Activated naive CD8-positive, alpha-beta T cell treated with anti-CD3 and anti-CD28 coated beads for 36 hours (primary cell): ENCODE data around the gene P2RY14. TPM values are rescaled to one million over a fixed set of nuclear protein-coding genes. Genes with fewer than 3 reads are reported as not detected.

Experiments
- DNase-seq: peaks from one replicate; pipeline ENCODE4 v3.0.0; 2021
- H3K27ac Mint-ChIP-seq: one replicate; pipeline ENCODE4 v1.8.0; 2022; ENCODE audit warnings: mild to moderate bottlenecking, moderate library complexity, mixed read lengths
- H3K27me3 Mint-ChIP-seq: one replicate; pipeline ENCODE4 v1.8.0; 2022; ENCODE audit warnings: mild to moderate bottlenecking, mixed read lengths
- H3K36me3 Mint-ChIP-seq: one replicate; pipeline ENCODE4 v1.8.0; 2021; ENCODE audit warnings: mild to moderate bottlenecking, mixed read lengths
- H3K4me1 Mint-ChIP-seq: one replicate; pipeline ENCODE4 v1.8.0; 2021; ENCODE audit warnings: mixed read lengths
- H3K4me3 Mint-ChIP-seq: one replicate; pipeline ENCODE4 v1.8.0; 2022; ENCODE audit warnings: mild to moderate bottlenecking, moderate library complexity, mixed read lengths
- H3K9me3 Mint-ChIP-seq: one replicate; pipeline ENCODE4 v1.8.0; 2022; ENCODE audit warnings: mixed read lengths
- total RNA-seq, 2 experiments: library from RNA; stranded (reverse); gene quantifications; one replicate each; pipeline ENCODE4 v1.2.3, GENCODE V29; 2021

P2RY14 gene
- total RNA-seq: 1 to 10 TPM; 1.5 to 2.5 TPM

DNA sequence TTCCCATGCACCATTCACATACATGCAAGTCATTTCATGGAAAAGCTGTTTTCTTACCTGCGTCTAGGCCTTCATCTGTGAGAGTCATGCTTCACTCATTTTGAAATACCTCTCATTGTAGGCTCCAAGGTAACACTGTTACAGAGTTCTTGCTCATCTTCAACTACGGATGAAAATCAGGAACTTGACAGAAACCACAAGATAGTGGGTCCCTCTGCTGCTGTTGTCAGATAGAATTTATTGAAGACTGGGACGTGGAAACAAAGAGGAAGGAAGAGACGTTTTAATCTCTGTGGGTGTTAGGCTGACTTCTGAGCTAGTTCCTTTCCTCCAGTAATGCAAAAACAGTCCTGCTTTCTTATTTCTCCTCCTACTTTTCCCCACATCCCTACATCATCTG, at the start of gene P2RY14:
P2RY14 (minus strand) TSS at position 313 of the 400 bp plus-strand sequence. CDS start 64,226 bp downstream, outside the sequence.
- H3K4me1 Mint-ChIP-seq: peaks cover 61% of the 10 kb centered on the region
- DNase-seq: no peak

DNA sequence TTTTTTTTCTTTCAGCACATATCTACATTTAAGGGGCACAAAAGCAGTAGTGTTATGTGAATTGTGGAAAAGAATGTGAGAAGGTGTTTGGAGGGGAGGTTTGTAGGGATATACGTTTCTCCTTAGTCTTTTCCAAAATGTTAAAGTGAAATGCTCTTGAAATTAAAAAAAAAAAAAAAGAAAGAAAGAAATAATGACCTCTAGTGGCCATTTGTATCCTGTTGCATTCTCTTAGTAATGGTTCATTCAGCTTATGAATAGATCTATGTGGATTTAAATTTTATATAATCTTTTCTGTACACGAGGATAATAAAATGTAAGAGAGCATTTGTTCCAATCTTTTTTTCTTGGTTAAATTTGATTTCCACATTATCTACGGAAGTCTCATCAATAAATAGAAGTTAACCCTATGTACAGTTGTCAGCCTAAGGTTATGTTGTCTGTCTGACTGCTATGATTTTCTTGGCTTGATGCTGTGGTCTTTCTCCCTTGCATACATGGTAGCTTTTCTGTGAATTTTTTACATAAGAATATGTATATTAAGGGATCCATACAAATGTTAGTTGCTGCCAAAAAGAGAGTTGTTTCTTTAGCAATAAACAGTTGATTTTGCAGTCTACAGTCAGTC, 49.3 kb upstream of the P2RY14 start:
- Mint-ChIP-seq H3K36me3 (no peaks in the 10 kb centered on the region), H3K27me3 (peaks cover 18% of the 10 kb centered on the region), H3K4me3 (no peak overlapping the region), H3K4me1 (peaks cover 7% of the 10 kb centered on the region), H3K9me3 (no peaks in the 10 kb centered on the region), H3K27ac (no peak overlapping the region)
- no peak for DNase-seq

More for the DNA sequence above, at the start of gene P2RY14:
- Mint-ChIP-seq H3K36me3 (peaks cover 7% of the 10 kb centered on the region), H3K4me3 (peak within 1 kb of the TSS; percentile 55), H3K27ac (peak within 1 kb of the TSS; percentile 83), H3K9me3 (no peaks in the 10 kb centered on the region), H3K27me3 (no peaks in the 10 kb centered on the region)

DNA sequence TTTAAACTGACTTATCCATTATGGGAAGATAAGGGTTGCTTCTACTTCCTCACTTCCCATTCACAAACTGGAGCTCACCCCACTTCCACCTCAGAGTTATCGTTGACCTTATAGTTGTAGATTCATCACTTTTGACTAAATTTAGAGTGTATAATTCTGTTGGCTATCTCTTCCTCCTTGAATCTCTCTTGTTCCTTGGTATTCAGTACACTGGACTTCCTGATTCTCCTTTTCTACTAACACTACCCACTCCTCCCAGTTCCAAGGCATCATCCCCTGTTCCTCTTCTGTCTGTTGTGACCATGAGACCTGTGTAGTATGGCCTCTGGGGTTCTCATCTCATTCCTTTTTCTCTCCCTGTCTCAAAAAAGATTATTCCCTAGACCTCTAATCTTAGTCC, 44.2 kb upstream of the P2RY14 start:
- no peaks in the 10 kb centered on the region for H3K9me3 Mint-ChIP-seq
- peaks cover 6% of the 10 kb centered on the region for H3K27me3 Mint-ChIP-seq
- H3K4me1 Mint-ChIP-seq: peaks cover 5% of the 10 kb centered on the region
- H3K4me3 Mint-ChIP-seq: no peak overlapping the region
- no peaks in the 10 kb centered on the region for H3K36me3 Mint-ChIP-seq
- H3K27ac Mint-ChIP-seq: no peak overlapping the region
- DNase-seq: no peak

DNA sequence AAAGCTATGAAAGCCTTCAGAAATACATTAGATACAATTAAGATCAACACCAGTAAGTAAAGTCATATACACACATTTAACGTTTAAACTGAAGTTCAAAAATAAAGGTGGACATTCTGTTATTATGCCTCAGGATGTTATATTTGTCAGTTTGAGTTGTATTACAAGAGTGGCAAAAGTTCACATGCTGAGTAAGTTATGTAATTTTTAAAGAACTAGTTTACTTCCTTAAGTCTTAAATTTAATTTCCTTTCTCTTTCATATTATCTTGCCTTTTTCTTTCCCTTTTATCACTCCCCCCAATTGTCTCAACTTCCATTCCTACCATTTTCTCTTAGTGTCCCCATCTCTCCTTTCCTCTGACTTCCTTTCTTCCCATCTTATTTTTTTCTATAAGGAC, 43.2 kb upstream of the P2RY14 start:
- no peak overlapping the region for H3K27ac Mint-ChIP-seq
- H3K27me3 Mint-ChIP-seq: peaks cover 6% of the 10 kb centered on the region
- no peaks in the 10 kb centered on the region for H3K36me3 Mint-ChIP-seq
- H3K4me1 Mint-ChIP-seq: peaks cover 9% of the 10 kb centered on the region
- DNase-seq: no peak
- no peak overlapping the region for H3K4me3 Mint-ChIP-seq
- H3K9me3 Mint-ChIP-seq: no peaks in the 10 kb centered on the region

DNA sequence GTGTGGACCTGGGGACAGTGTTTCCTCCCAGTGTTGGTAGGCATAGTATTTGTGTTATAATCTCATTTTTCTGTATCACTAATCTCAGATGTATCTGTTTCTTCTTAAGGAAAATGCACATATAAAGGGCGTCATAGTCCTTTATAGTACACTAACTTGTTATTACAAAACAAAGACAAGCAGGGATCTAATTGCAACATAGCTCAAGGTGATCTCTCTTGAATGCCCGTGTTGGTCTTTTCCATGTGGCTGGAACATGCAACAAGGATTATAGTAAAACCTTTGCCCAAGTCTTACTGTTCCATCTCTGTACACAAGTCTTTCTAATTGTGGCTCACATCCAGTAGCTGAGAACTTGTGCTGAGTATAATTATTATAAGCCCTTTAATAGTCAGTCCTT, 41.8 kb upstream of the P2RY14 start:
- Mint-ChIP-seq H3K27ac (no peak overlapping the region), H3K4me3 (no peak overlapping the region), H3K27me3 (no peaks in the 10 kb centered on the region), H3K36me3 (no peaks in the 10 kb centered on the region), H3K4me1 (peaks cover 14% of the 10 kb centered on the region), H3K9me3 (no peaks in the 10 kb centered on the region)
- DNase-seq: no peak

DNA sequence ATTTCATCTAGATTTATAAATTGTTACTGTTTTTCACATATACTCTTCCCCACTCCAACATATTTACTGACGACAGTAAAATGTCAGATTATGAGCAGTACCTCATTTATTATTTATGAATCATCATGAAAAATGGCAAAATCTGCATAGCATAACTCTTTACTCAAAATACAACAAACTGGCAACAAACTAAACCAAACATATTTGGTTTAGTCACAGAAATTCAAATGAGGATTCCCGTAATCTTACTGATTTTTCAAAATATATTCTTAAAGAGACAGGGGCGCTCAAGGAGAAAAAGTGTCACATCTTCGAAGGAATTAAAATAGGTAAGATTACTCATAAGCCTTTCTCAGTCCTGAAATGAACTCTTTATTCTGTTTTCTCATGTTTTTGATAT, 41.3 kb upstream of the P2RY14 start:
- Mint-ChIP-seq H3K4me1 (peaks cover 14% of the 10 kb centered on the region), H3K27ac (no peak overlapping the region), H3K27me3 (no peaks in the 10 kb centered on the region), H3K36me3 (no peaks in the 10 kb centered on the region), H3K9me3 (no peaks in the 10 kb centered on the region), H3K4me3 (no peak overlapping the region)
- no peak for DNase-seq

DNA sequence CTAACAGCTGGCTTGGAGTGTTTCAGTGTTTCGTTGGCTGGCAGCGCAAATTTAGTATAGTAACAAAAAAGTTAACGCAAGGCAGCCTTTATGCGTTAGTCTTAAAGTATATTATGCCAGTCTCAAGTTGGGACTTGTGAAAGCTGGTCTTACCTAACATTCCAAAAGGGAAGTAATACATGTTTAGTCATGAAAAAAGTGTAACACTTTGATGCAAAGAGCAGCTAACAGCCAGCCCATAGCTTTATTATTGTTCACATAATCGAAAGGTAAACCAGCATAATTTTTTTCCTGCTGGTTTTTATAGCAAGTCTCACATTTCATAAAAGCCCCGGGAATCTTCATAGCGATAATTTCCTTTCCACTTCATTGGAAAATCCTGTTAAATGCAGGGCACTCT, 40.6 kb upstream of the P2RY14 start:
- H3K27ac Mint-ChIP-seq: no peak overlapping the region
- H3K27me3 Mint-ChIP-seq: no peaks in the 10 kb centered on the region
- H3K4me3 Mint-ChIP-seq: no peak overlapping the region
- no peaks in the 10 kb centered on the region for H3K36me3 Mint-ChIP-seq
- DNase-seq: no peak
- peaks cover 14% of the 10 kb centered on the region for H3K4me1 Mint-ChIP-seq
- no peaks in the 10 kb centered on the region for H3K9me3 Mint-ChIP-seq

DNA sequence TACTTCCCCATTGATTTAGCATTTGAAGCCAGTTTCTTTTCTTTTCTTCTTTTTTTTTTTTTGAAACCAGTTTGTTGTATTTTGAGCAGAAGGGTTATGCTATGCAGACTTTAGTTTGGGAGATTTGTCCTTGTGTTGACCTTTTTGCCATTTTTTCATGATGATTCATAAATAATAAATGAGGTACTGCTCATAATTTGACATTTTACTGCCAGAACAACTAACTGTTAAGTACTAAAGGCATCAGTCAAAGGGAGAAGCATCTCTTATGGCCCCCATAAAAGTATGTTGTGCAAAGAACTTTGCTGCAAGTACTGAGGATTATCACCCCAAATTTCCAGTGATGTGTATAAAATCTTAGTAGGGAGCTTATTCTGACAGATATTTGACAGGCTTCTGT, 40.0 kb upstream of the P2RY14 start:
- no peaks in the 10 kb centered on the region for H3K27me3 Mint-ChIP-seq
- no peak overlapping the region for H3K4me3 Mint-ChIP-seq
- peaks cover 14% of the 10 kb centered on the region for H3K4me1 Mint-ChIP-seq
- H3K9me3 Mint-ChIP-seq: no peaks in the 10 kb centered on the region
- no peak overlapping the region for H3K27ac Mint-ChIP-seq
- no peaks in the 10 kb centered on the region for H3K36me3 Mint-ChIP-seq
- DNase-seq: no peak

DNA sequence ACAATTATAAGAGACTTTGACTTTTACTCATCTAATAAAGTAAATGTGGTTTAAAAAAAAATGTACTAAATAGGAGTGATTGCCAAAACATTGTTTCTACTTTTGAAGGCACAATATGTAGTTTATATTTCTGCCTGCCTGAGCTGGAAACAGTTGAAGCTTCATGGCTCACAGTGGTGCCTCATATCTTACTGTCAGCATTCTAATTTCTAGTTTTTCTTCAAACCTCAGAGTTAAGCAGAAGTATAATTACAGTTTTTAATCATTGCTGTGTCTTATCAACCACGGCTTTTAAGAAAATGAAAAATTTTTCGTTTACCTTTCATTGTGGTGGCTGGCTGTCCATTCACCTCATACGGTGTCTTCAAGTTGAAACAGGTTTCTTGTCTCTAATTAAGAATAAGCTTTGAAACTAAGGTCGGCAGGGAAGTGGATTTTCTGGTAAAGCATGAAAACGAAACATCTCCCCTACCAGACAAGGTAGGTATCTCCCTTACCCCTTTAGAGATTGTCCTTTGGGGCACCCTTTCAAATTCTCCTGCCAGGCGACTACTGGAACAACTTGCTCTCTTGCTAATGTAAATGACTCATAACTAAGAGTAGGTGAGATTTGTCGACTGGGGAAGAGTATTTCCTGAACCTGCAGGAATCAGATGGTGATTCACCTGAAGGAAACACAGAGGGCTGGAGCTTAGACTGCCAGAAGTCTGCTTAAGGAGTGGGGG, 38.1 kb upstream of the P2RY14 start, which contains the start of gene GPR87:
GPR87 (minus strand) TSS at position 554 of the 725 bp plus-strand sequence. CDS start 16,720 bp downstream, outside the sequence.
- H3K4me3 Mint-ChIP-seq: no peak within 1 kb of the TSS
- no peak within 1 kb of the TSS for H3K27ac Mint-ChIP-seq
- H3K27me3 Mint-ChIP-seq: no peaks in the 10 kb centered on the region
- peak; percentile 4 for DNase-seq
- H3K4me1 Mint-ChIP-seq: peaks cover 11% of the 10 kb centered on the region
- H3K36me3 Mint-ChIP-seq: no peaks in the 10 kb centered on the region
- H3K9me3 Mint-ChIP-seq: no peaks in the 10 kb centered on the region

DNA sequence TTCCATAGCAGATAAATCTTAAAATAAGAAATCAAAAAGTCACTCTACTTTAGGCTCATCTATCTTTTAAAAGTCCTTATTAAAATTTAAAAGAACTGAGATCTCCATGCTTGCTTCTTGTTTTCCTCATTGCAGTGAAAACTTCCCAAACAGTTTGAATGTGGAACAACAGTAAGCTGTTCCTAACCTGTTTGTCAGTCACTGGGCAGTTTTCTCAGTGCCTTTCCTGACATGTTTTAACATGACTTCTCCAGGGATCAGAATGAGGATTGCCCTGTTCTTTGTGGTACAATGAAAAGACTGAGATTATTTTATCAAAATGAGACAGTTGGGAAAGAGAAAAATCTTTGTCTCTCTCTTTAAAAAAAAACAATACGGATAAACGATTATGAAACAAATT, 37.5 kb upstream of the P2RY14 start:
- H3K27me3 Mint-ChIP-seq: no peaks in the 10 kb centered on the region
- no peaks in the 10 kb centered on the region for H3K9me3 Mint-ChIP-seq
- H3K4me3 Mint-ChIP-seq: no peak overlapping the region
- no peak overlapping the region for H3K27ac Mint-ChIP-seq
- DNase-seq: no peak
- H3K36me3 Mint-ChIP-seq: no peaks in the 10 kb centered on the region
- H3K4me1 Mint-ChIP-seq: peaks cover 11% of the 10 kb centered on the region

DNA sequence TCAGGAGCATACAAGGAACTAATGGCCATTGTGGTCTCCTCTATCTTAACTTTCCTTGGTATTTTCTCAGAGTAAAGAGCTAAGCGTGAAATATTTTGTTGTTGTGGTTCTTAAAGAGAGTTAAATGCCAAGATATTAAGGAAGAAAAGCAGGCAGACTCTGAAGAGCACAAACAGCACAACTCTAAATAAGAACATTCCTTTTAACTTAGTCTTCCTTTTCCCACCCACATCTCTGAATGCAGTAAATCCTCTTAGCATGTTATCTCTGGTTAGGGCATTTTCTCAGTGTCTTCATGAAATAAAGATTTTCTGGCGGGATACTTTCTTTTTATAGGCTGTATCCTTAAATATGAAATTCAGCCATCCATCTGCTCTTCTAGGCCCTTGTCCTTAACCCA, 36.8 kb upstream of the P2RY14 start:
- Mint-ChIP-seq H3K36me3 (no peaks in the 10 kb centered on the region), H3K4me1 (peaks cover 11% of the 10 kb centered on the region), H3K4me3 (no peak overlapping the region), H3K27ac (no peak overlapping the region), H3K9me3 (no peaks in the 10 kb centered on the region), H3K27me3 (no peaks in the 10 kb centered on the region)
- DNase-seq: no peak

DNA sequence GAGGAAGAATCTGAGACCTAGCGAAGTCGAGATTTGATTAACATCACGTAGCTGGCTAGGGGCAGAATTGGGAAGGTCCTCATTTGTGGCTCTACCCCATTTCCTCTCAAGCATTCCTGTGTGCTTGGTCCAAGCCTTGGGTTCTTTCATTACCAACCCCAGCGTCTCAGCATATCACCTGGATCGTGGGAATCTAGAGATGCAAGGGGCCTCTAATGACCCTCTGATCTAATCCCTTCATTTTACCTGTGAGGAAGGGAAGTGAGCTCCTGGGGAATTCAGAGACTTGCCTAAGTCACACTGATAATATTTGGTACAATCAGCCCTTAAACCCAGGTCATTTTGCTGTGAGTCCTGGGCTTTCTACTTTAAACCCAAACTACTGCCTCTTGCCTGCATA, 36.3 kb upstream of the P2RY14 start:
- no peak for DNase-seq
- Mint-ChIP-seq H3K4me1 (peaks cover 11% of the 10 kb centered on the region), H3K36me3 (no peaks in the 10 kb centered on the region), H3K4me3 (no peak overlapping the region), H3K9me3 (no peaks in the 10 kb centered on the region), H3K27ac (no peak overlapping the region), H3K27me3 (no peaks in the 10 kb centered on the region)

DNA sequence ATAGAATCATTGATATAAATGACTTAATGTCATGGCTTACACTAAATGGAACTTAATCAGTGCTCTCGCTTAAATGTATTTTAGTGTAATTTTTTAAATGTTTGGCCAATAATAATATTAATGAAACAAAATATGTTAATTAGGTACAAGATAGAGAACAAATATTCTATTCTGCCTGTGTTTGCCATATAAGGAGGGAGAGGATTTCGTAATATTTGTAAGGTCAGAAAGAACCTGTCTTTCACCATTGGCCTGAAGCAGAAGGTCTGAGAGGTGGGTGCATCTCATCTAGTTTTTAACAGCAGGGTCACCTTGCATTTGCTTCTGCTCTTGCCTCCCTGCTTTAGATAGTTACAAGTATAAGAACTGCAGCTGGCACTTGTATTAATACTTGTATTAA, 35.8 kb upstream of the P2RY14 start:
- H3K27me3 Mint-ChIP-seq: no peaks in the 10 kb centered on the region
- H3K4me3 Mint-ChIP-seq: no peak overlapping the region
- H3K4me1 Mint-ChIP-seq: peaks cover 11% of the 10 kb centered on the region
- no peak for DNase-seq
- H3K27ac Mint-ChIP-seq: no peak overlapping the region
- H3K9me3 Mint-ChIP-seq: no peaks in the 10 kb centered on the region
- no peaks in the 10 kb centered on the region for H3K36me3 Mint-ChIP-seq

DNA sequence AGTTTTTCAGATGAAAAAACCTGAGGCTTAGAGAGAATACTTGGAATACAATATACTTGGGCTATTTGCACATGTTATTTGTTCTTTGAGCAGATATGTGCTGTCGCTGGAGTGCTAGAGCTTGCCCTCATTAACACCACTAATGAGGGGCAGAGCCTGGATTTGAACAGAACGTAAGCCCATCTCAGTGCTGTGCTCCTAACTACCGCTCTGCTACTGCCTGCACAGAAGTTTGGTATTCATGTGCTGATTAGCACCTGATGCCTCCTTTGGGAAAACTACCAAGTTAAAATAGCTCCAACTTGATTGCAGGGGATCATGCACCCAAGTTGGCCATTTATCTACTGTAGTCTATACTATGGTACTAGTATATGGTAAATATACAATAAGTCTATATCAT, 34.6 kb upstream of the P2RY14 start:
- H3K9me3 Mint-ChIP-seq: no peaks in the 10 kb centered on the region
- no peak for DNase-seq
- H3K4me1 Mint-ChIP-seq: peaks cover 10% of the 10 kb centered on the region
- no peaks in the 10 kb centered on the region for H3K36me3 Mint-ChIP-seq
- no peak overlapping the region for H3K27ac Mint-ChIP-seq
- H3K27me3 Mint-ChIP-seq: no peaks in the 10 kb centered on the region
- no peak overlapping the region for H3K4me3 Mint-ChIP-seq

DNA sequence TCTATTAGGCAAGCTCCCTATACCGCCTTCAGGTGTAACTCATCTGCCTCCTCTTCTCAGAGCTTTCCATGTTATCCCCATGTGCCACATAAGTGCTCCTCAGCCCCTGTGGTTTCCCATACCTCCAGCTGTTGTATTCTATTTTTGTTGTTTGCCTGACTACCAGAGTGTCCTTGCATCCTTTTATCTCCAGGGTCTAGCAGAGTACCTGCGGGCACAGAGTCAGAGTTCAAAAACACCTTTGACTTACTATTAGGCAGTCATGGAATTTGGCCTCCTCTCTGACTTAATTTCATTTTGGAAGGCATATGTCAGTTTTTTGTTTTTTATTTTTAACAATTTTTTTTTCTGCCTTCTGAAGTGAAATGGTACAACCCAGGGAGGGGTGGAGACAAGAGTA, 31.2 kb upstream of the P2RY14 start:
- H3K9me3 Mint-ChIP-seq: no peaks in the 10 kb centered on the region
- H3K27ac Mint-ChIP-seq: no peak overlapping the region
- H3K4me1 Mint-ChIP-seq: peaks cover 31% of the 10 kb centered on the region
- H3K4me3 Mint-ChIP-seq: no peak overlapping the region
- no peaks in the 10 kb centered on the region for H3K27me3 Mint-ChIP-seq
- no peak for DNase-seq
- H3K36me3 Mint-ChIP-seq: peaks cover 2% of the 10 kb centered on the region
